SK-N-SH treated with all-trans-retinoic acid at 6 μM for 48 hours (cell line): ENCODE measurements around the gene RGS7BP.

ENCODE experiments used
- ATAC-seq: fragments of 200-7000 bp; cut with Tn5 transposase; 3 replicates; pipeline ENCODE4 v1.9.1; 2020; ENCODE audit warnings: mild to moderate bottlenecking, moderate library complexity
- ARNTL ChIP-seq: fragments of 450-650 bp; formaldehyde crosslinking; IDR thresholded peaks from 2 replicates; pipeline ENCODE4 v1.5.0; 2020; ENCODE audit warnings: low read depth, mild to moderate bottlenecking, moderate library complexity, borderline replicate concordance
- BACH2 ChIP-seq: fragments of 250-450 bp; sonication (Bioruptor Pico); IDR thresholded peaks from 2 replicates; pipeline ENCODE4 v1.9.0; 2021; ENCODE audit warnings: mild to moderate bottlenecking, borderline replicate concordance
- CREB5 ChIP-seq: fragments of 250-450 bp; sonication (Bioruptor Pico); IDR thresholded peaks from 2 replicates; pipeline ENCODE4 v1.5.1; 2020; ENCODE audit warnings: low read depth, mild to moderate bottlenecking, moderate library complexity
- CSDC2 ChIP-seq: fragments of 250-450 bp; sonication (Bioruptor Pico); IDR thresholded peaks from 2 replicates; pipeline ENCODE4 v1.5.0; 2020; ENCODE audit warnings: mild to moderate bottlenecking, moderate library complexity
- ESRRG ChIP-seq: fragments of 250-450 bp; sonication (Bioruptor Pico); IDR thresholded peaks from 2 replicates; pipeline ENCODE4 v1.6.1; 2021; ENCODE audit warnings: mild to moderate bottlenecking
- GLIS3 ChIP-seq: fragments of 250-450 bp; sonication (Bioruptor Pico); IDR thresholded peaks from 2 replicates; pipeline ENCODE4 v1.5.0; 2020; ENCODE audit warnings: mild to moderate bottlenecking, moderate library complexity
- ISL1 ChIP-seq: fragments of 250-450 bp; sonication (Bioruptor Pico); IDR thresholded peaks from 2 replicates; pipeline ENCODE4 v2.1.2; 2022; ENCODE audit warnings: mild to moderate bottlenecking, moderate library complexity
- OSR1 ChIP-seq: fragments of 250-450 bp; sonication (Bioruptor Pico); IDR thresholded peaks from 2 replicates; pipeline ENCODE4 v1.8.0; 2022; ENCODE audit warnings: moderate library complexity, mild to moderate bottlenecking, inconsistent platforms
- POU6F1 ChIP-seq: fragments of 250-450 bp; sonication (Bioruptor Pico); IDR thresholded peaks from 2 replicates; pipeline ENCODE4 v1.8.0; 2021; ENCODE audit warnings: low read depth, mild to moderate bottlenecking, moderate library complexity, borderline replicate concordance
- PPARA ChIP-seq: fragments of 250-450 bp; sonication (Bioruptor Pico); IDR thresholded peaks from 2 replicates; pipeline ENCODE4 v1.5.0; 2020; ENCODE audit warnings: mild to moderate bottlenecking, borderline replicate concordance
- RARB ChIP-seq: fragments of 250-450 bp; sonication (Bioruptor Pico); IDR thresholded peaks from 2 replicates; pipeline ENCODE4 v1.8.0; 2021; ENCODE audit warnings: mild to moderate bottlenecking, moderate library complexity
- SNAI2 ChIP-seq: fragments of 250-450 bp; sonication (Bioruptor Pico); IDR thresholded peaks from 2 replicates; pipeline ENCODE4 v1.5.0; 2020; ENCODE audit warnings: mild to moderate bottlenecking, moderate library complexity
- TCF4 ChIP-seq: fragments of 250-450 bp; sonication (Bioruptor Pico); IDR thresholded peaks from 2 replicates; pipeline ENCODE4 v1.8.0; 2021; ENCODE audit warnings: mild to moderate bottlenecking, moderate library complexity, borderline replicate concordance
- TOX ChIP-seq: fragments of 250-450 bp; sonication (Bioruptor Pico); IDR thresholded peaks from 2 replicates; pipeline ENCODE4 v1.8.0; 2021; ENCODE audit warnings: mild to moderate bottlenecking, moderate library complexity, borderline replicate concordance
- ZC3H10 ChIP-seq: fragments of 250-450 bp; sonication (Bioruptor Pico); IDR thresholded peaks from 2 replicates; pipeline ENCODE4 v1.5.1; 2021; ENCODE audit warnings: mild to moderate bottlenecking, moderate library complexity
- ZFP3 ChIP-seq: fragments of 250-450 bp; sonication (Bioruptor Pico); IDR thresholded peaks from 2 replicates; pipeline ENCODE4 v1.5.0; 2020; ENCODE audit warnings: mild to moderate bottlenecking, moderate library complexity
- ZFP30 ChIP-seq: fragments of 450-650 bp; formaldehyde crosslinking; IDR thresholded peaks from 2 replicates; pipeline ENCODE4 v1.5.0; 2022; ENCODE audit warnings: mild to moderate bottlenecking, moderate library complexity
- ZNF565 ChIP-seq: fragments of 450-650 bp; formaldehyde crosslinking; conservative IDR thresholded peaks from 2 replicates; pipeline ENCODE4 v1.5.0; 2020; ENCODE audit warnings: low read depth, mild to moderate bottlenecking, moderate library complexity
- ZNF70 ChIP-seq: fragments of 450-650 bp; formaldehyde crosslinking; IDR thresholded peaks from 2 replicates; pipeline ENCODE4 v1.5.0; 2020; ENCODE audit warnings: mild to moderate bottlenecking, moderate library complexity
- ZNF8 ChIP-seq: fragments of 450-650 bp; formaldehyde crosslinking; IDR thresholded peaks from 2 replicates; pipeline ENCODE4 v1.5.0; 2020; ENCODE audit warnings: mild to moderate bottlenecking, moderate library complexity
- TF ChIP-seq, protein P1 (sequence below): fragments of 250-450 bp; sonication (Bioruptor Pico); IDR thresholded peaks from 2 replicates; pipeline ENCODE4 v1.5.1; 2021; ENCODE audit warnings: mild to moderate bottlenecking, moderate library complexity
- TF ChIP-seq, protein P2 (sequence below): fragments of 250-450 bp; sonication (Bioruptor Pico); IDR thresholded peaks from 2 replicates; pipeline ENCODE4 v1.5.0; 2020; ENCODE audit warnings: mild to moderate bottlenecking, moderate library complexity
- TF ChIP-seq, protein P3 (sequence below): fragments of 250-450 bp; sonication (Bioruptor Pico); IDR thresholded peaks from 2 replicates; pipeline ENCODE4 v1.8.0; 2020; ENCODE audit warnings: mild to moderate bottlenecking, moderate library complexity, borderline replicate concordance

Gene RGS7BP

DNA sequence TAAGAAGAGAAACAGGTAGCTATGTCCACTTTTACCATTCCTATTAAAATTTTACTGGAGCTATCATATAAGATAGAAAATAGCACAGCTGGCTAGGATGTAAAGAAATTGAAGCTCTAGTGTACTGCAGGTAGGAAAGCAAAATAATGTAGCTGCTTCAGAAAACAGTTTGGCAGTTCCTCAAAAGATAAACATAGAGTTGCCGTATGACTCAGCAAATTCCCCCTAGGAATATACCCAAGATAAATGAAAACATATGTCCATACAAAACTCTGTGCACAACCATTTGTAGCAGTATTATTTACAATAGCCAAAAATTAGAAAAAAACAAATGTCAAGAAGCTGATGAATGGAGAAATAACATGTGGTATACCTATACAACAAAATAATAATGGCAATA, 119.9 kb downstream of the RGS7BP start:
- no peak for ATAC-seq
- no peak for TF ChIP-seq ZNF8 (CRISPR knock-in tag)

- TF ChIP-seq TCF4: no peak
- TF ChIP-seq ISL1 (CRISPR knock-in tag): no peak
- no peak for TF ChIP-seq ZNF70 (CRISPR knock-in tag)
- TF ChIP-seq, protein P1, sequence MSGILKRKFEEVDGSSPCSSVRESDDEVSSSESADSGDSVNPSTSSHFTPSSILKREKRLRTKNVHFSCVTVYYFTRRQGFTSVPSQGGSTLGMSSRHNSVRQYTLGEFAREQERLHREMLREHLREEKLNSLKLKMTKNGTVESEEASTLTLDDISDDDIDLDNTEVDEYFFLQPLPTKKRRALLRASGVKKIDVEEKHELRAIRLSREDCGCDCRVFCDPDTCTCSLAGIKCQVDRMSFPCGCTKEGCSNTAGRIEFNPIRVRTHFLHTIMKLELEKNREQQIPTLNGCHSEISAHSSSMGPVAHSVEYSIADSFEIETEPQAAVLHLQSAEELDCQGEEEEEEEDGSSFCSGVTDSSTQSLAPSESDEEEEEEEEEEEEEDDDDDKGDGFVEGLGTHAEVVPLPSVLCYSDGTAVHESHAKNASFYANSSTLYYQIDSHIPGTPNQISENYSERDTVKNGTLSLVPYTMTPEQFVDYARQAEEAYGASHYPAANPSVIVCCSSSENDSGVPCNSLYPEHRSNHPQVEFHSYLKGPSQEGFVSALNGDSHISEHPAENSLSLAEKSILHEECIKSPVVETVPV (CRISPR knock-in tag): no peak
- no peak for TF ChIP-seq POU6F1 (CRISPR knock-in tag)
- no peak for TF ChIP-seq SNAI2 (CRISPR knock-in tag)
- TF ChIP-seq ZC3H10 (CRISPR knock-in tag): no peak
- TF ChIP-seq ARNTL (CRISPR knock-in tag): no peak
- TF ChIP-seq BACH2 (CRISPR knock-in tag): no peak
- no peak for TF ChIP-seq ZFP30 (CRISPR knock-in tag)
- TF ChIP-seq CREB5 (CRISPR knock-in tag): no peak
- TF ChIP-seq, protein P2, sequence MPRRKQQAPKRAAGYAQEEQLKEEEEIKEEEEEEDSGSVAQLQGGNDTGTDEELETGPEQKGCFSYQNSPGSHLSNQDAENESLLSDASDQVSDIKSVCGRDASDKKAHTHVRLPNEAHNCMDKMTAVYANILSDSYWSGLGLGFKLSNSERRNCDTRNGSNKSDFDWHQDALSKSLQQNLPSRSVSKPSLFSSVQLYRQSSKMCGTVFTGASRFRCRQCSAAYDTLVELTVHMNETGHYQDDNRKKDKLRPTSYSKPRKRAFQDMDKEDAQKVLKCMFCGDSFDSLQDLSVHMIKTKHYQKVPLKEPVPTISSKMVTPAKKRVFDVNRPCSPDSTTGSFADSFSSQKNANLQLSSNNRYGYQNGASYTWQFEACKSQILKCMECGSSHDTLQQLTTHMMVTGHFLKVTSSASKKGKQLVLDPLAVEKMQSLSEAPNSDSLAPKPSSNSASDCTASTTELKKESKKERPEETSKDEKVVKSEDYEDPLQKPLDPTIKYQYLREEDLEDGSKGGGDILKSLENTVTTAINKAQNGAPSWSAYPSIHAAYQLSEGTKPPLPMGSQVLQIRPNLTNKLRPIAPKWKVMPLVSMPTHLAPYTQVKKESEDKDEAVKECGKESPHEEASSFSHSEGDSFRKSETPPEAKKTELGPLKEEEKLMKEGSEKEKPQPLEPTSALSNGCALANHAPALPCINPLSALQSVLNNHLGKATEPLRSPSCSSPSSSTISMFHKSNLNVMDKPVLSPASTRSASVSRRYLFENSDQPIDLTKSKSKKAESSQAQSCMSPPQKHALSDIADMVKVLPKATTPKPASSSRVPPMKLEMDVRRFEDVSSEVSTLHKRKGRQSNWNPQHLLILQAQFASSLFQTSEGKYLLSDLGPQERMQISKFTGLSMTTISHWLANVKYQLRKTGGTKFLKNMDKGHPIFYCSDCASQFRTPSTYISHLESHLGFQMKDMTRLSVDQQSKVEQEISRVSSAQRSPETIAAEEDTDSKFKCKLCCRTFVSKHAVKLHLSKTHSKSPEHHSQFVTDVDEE (CRISPR knock-in tag): no peak
- TF ChIP-seq, protein P3, sequence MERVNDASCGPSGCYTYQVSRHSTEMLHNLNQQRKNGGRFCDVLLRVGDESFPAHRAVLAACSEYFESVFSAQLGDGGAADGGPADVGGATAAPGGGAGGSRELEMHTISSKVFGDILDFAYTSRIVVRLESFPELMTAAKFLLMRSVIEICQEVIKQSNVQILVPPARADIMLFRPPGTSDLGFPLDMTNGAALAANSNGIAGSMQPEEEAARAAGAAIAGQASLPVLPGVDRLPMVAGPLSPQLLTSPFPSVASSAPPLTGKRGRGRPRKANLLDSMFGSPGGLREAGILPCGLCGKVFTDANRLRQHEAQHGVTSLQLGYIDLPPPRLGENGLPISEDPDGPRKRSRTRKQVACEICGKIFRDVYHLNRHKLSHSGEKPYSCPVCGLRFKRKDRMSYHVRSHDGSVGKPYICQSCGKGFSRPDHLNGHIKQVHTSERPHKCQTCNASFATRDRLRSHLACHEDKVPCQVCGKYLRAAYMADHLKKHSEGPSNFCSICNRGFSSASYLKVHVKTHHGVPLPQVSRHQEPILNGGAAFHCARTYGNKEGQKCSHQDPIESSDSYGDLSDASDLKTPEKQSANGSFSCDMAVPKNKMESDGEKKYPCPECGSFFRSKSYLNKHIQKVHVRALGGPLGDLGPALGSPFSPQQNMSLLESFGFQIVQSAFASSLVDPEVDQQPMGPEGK (CRISPR knock-in tag): no peak
- TF ChIP-seq RARB (CRISPR knock-in tag): no peak
- no peak for TF ChIP-seq ZNF8 (CRISPR knock-in tag)
- no peak for TF ChIP-seq OSR1 (CRISPR knock-in tag)
- TF ChIP-seq PPARA: no peak
- no peak for TF ChIP-seq TOX
- TF ChIP-seq ESRRG (CRISPR knock-in tag): no peak
- ATAC-seq: no peak
Observed at GRCh38 chr5:64628901-64629300, 123.1 kb downstream of the RGS7BP start.

GRCh38 chr5:64629841-64630240, 124.0 kb downstream of the RGS7BP start:
- ATAC-seq: no peak
- TF ChIP-seq ZC3H10 (CRISPR knock-in tag) (no peak), RARB (CRISPR knock-in tag) (no peak), ZNF565 (CRISPR knock-in tag) (no peak), ISL1 (CRISPR knock-in tag) (no peak), ZFP3 (CRISPR knock-in tag) (no peak), OSR1 (CRISPR knock-in tag) (no peak), TOX (no peak), GLIS3 (CRISPR knock-in tag) (no peak), PPARA (no peak), TCF4 (no peak), SNAI2 (CRISPR knock-in tag) (no peak), CREB5 (CRISPR knock-in tag) (no peak), CSDC2 (CRISPR knock-in tag) (no peak), ZFP30 (CRISPR knock-in tag) (no peak)
- TF ChIP-seq, protein P1 (CRISPR knock-in tag): no peak
- TF ChIP-seq, protein P2 (CRISPR knock-in tag): no peak
